Medulla oblongata (tissue), 1 donor: Measurements from ENCODE around the gene EIF3I.

ENCODE experiments used
- DNase-seq: peaks from one replicate; pipeline ENCODE4 v3.0.0-alpha.2; 2015; ENCODE audit errors: extremely low spot score

EIF3I gene

DNA sequence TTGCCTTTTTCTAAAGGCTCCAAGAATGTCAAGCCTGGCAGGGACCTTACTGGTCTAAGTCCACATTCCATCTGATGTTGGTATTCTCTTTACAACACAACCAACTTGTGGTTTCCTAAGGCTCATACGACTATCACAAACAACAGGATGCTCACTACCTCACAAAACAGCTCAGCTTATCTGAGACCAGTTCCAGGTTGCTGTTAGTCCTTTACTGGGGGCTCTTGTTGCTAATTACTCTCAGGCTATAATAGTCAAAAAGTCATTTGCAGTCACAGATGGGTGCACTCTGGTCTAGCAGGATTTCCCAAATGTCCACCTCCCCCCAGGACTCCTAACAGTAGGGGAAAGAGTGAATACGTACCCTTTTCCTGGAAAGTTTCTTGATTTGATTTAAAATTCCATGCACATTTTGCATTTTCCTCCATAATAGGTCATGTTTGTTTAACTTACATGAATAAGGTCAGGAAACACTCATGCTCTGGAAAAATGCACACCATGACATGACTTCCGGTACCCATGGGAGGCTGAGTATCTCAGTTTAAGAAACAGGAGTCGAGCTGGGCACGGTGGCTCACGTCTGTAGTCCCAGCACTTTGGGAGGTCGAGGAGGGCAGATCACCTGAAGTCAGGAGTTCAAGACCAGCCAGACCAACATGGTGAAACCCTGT is 44.8 kb downstream of the EIF3I start:
- no peak for DNase-seq

DNA sequence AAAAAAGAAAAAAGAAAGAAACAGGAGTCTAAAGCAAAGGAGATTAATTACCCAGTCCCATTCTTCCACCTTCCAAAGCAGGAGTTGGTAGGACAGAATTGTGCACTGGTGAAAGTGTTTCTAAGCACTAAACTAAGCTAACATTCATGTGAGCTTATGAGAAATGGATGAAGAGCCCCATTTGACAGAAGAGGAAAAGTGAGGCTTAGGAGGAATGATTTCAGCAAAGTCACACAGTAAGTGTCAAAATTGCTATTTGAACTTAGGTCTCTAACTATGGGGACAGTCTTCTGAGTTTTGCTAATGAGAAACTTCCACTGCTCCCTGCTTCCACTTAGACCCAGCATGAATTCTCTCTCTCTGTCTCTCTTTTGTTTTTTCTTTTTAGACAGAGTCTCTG is 47.5 kb downstream of the EIF3I start:
- no peak for DNase-seq

DNA sequence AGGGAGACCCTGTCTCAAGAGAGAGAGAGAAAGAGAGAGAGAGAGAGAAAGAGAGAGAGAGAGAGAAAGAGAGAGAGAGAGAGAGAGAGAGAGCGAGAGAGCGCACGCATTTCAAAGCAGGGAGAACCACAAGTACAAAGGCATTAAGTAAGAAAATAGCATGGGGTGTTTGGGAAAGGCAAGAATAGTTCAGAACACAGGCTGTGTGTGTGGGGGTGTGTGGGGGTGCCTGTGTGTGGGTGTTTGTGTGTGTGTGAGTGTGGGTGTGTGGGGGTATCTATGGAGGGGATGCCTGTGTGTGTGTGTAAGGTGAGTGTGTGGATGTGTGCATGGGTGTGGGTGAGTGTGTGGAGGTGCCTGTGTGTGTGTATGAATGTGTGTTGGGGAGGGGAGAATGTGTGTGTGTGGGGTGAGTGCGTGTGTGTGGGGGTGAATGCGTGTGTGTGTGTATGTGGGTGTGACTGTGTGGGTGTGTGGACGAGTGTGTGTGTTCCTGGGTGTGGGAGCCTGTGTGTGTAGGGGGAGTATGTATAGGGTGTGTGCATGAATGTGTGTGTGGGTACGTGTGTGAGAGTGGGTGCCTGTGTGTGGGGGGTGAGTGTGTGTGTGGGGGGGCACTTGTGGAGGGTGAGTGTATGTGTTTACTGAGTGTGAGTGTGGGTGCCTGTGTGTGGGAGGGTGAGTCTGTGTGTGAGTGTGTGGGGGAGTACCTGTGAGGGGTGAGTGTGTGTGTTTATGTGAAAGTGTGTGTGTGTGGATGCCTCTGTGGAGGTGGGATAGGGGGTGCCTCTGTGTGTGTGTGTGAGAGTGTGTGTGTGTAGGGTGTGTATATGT is 50.6 kb downstream of the EIF3I start:
- no peak for DNase-seq

DNA sequence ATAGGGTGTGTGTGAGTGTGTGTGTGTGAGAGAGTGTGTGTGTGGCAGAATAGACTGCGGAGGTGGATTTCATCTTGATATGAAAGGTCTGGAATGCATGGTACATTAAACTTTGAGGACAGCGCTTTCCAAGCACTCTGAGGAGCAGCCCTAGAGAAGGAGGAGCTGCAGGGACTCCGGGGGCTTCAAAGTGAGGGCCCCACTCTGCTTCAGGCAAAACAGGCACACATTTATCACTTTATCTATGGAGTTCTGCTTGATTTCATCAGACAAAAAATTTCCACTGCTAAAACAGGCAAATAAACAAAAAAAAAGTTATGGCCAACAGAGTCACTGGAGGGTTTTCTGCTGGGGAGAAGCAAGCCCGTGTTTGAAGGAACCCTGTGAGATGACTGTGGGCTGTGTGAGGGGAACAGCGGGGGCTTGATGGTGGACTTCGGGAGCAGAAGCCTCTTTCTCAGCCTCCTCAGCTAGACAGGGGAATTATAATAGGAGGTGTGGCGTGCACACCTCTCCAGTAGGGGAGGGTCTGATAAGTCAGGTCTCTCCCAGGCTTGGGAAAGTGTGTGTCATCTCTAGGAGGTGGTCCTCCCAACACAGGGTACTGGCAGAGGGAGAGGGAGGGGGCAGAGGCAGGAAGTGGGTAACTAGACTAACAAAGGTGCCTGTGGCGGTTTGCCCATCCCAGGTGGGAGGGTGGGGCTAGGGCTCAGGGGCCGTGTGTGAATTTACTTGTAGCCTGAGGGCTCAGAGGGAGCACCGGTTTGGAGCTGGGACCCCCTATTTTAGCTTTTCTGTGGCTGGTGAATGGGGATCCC is 51.4 kb downstream of the EIF3I start:
- no peak for DNase-seq

DNA sequence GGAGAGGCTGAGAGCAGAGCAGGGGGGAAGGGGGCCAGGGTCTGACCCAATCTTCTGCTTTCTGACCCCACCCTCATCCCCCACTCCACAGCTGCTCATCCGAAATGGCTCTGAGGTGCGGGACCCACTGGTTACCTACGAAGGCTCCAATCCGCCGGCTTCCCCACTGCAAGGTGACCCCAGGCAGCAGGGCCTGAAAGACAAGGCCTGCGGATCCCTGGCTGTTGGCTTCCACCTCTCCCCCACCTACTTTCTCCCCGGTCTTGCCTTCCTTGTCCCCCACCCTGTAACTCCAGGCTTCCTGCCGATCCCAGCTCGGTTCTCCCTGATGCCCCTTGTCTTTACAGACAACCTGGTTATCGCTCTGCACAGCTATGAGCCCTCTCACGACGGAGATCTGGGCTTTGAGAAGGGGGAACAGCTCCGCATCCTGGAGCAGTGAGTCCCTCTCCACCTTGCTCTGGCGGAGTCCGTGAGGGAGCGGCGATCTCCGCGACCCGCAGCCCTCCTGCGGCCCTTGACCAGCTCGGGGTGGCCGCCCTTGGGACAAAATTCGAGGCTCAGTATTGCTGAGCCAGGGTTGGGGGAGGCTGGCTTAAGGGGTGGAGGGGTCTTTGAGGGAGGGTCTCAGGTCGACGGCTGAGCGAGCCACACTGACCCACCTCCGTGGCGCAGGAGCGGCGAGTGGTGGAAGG is 52.6 kb downstream of the EIF3I start:
- no peak for DNase-seq

DNA sequence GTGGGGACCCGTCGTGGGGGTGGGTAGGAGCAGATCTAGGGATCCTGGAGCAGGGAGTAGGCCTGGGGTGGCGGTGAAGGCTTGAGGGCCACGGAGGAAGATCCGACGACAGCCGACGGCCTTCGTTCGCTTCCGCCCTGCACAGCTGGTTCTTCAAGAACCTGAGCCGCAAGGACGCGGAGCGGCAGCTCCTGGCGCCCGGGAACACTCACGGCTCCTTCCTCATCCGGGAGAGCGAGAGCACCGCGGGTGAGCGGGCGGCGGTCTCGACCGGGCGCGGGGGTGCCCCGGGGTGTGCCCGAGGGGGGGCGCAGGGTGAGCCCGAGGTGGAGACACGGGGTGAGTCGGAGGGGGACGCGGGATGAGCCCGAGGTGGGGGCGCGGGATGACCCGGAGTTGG is 53.2 kb downstream of the EIF3I start:
- no peak for DNase-seq

DNA sequence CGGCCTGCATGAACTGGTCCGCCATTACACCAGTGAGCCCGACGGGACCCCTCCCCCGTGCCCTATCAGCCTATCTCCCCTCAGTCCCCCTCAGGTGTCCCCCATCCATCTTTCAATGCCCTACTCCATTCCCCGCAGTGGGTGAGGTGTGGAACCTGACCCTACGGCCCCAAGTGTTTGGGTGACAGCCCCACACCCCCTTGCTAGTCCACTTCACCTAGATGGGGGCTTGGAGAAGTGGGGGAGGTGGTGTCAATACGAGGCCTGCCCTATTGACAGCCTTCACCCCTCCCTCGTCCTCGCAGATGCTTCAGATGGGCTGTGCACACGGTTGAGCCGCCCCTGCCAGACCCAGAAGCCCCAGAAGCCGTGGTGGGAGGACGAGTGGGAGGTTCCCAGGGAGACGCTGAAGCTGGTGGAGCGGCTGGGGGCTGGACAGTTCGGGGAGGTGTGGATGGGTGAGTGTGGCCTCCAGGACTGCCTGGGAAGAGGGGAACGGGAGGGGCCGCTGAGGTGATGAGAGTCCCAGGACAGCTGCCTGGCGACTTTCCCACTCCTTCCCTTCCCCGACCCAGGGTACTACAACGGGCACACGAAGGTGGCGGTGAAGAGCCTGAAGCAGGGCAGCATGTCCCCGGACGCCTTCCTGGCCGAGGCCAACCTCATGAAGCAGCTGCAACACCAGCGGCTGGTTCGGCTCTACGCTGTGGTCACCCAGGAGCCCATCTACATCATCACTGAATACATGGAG is 54.0 kb downstream of the EIF3I start:
- DNase-seq: no peak
